Activated T-helper 1 cell treated with anti-CD3 and anti-CD28 coated beads, Interleukin-12 subunit alpha, Interleukin-12 subunit beta, Interleukin-2, Interleukin-4 antibody, amounts not matched to agents 30 ng/mL and 10 ng/mL and 1 ng/mL, durations not matched to agents 14 hours and 24 hours and 36 hours (primary cell): ENCODE data around the gene FAM171A1. TPM values are rescaled to one million over a fixed set of nuclear protein-coding genes. Genes with fewer than 3 reads are reported as not detected.
"Not testable (repeated sequence)": the region's sequence is repeated elsewhere in the genome, so short reads cannot be mapped to it uniquely, and the experiment has no call there.

Experiments
- DNase-seq: peaks from one replicate; pipeline ENCODE4 v3.0.0; 2021; ENCODE audit warnings: low spot score
- H3K27ac Mint-ChIP-seq: one replicate; pipeline ENCODE4 v1.8.0; 2021; ENCODE audit warnings: mild to moderate bottlenecking, mixed read lengths
- H3K27me3 Mint-ChIP-seq: one replicate; pipeline ENCODE4 v1.8.0; 2022; ENCODE audit warnings: mild to moderate bottlenecking, moderate library complexity, mixed read lengths; ENCODE audit not compliant: insufficient read depth
- H3K36me3 Mint-ChIP-seq: one replicate; pipeline ENCODE4 v1.8.0; 2021; ENCODE audit warnings: low read depth, mixed read lengths
- H3K4me1 Mint-ChIP-seq: one replicate; pipeline ENCODE4 v1.8.0; 2021; ENCODE audit warnings: low read depth, mixed read lengths
- H3K4me3 Mint-ChIP-seq: one replicate; pipeline ENCODE4 v1.8.0; 2021; ENCODE audit warnings: mild to moderate bottlenecking, moderate library complexity, mixed read lengths
- H3K9me3 Mint-ChIP-seq: one replicate; pipeline ENCODE4 v1.8.0; 2021; ENCODE audit warnings: mixed read lengths
- intact Hi-C: fragments of 100-400 bp; cut with micrococcal nuclease; formaldehyde crosslinking; loops from one replicate; pipeline ENCODE4 v1.15.1; 2024
- total RNA-seq: library from RNA; stranded (reverse); gene quantifications from 2 replicates; pipeline ENCODE4 v1.2.3, GENCODE V29; 2022

Gene FAM171A1
- total RNA-seq, 1 donor from 2014 or later, result 0.96 TPM

GRCh38 chr10:15276039-15276438, 95.0 kb downstream of the FAM171A1 start:
- H3K4me3 Mint-ChIP-seq, H3K36me3 Mint-ChIP-seq, intact Hi-C loops, H3K27me3 Mint-ChIP-seq, H3K27ac Mint-ChIP-seq, H3K4me1 Mint-ChIP-seq, DNase-seq, H3K9me3 Mint-ChIP-seq: not testable (repeated sequence)

GRCh38 chr10:15269838-15270237, 101.3 kb downstream of the FAM171A1 start:
- intact Hi-C loops, H3K9me3 Mint-ChIP-seq, H3K4me1 Mint-ChIP-seq, H3K27ac Mint-ChIP-seq, H3K4me3 Mint-ChIP-seq, DNase-seq, H3K27me3 Mint-ChIP-seq, H3K36me3 Mint-ChIP-seq: not testable (repeated sequence)

DNA sequence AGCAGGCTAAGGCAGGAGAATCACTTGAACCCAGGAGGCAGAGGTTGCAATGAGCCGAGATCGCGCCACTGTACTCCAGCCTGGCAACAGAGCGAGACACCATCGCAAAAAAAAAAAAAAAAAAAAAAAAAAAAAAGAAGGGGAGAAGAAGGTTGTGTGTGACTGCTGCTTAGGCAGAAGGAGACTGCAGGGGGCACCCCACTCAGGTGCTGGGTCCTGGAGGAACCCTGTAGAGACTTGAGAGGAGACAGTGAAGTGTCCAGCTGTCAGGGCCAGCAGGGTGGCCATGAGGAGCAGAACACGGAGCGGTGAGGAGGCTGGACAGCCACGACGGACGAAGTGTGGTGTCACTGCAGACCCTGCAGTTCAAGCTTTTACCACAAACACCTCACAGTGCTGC, 103.6 kb downstream of the FAM171A1 start:
- H3K4me3 Mint-ChIP-seq, result no peak overlapping the region
- no peaks in the 10 kb centered on the region for H3K9me3 Mint-ChIP-seq
- H3K27ac Mint-ChIP-seq, result no peak overlapping the region
- no peak for DNase-seq
- H3K36me3 Mint-ChIP-seq, result no peaks in the 10 kb centered on the region
- intact Hi-C loops, result no loop called here
- H3K27me3 Mint-ChIP-seq, result peaks cover 5% of the 10 kb centered on the region
- no peaks in the 10 kb centered on the region for H3K4me1 Mint-ChIP-seq

DNA sequence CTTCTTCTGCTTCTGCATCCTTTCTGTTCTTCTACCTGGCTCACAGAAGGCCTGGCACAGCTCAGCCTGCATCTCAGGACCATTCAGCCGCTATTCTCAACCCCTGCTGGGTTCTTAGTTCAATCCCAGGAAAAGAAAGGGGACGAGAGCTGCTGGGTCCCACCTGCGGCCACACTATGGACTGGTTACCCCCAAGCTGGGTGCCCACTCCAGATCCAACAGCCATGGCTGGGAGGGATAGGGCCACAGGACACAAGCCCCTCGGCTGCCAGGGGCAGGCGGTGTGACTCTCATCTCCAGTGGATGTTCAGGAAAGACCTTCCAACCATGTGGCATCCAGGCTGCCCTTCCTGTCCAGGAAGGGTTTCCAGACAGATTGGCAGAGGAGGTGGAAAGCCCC, 105.0 kb downstream of the FAM171A1 start:
- H3K27ac Mint-ChIP-seq, result no peak overlapping the region
- peaks cover 2% of the 10 kb centered on the region for H3K27me3 Mint-ChIP-seq
- intact Hi-C loops, result no loop called here
- no peaks in the 10 kb centered on the region for H3K4me1 Mint-ChIP-seq
- no peak for DNase-seq
- H3K4me3 Mint-ChIP-seq, result no peak overlapping the region
- no peaks in the 10 kb centered on the region for H3K9me3 Mint-ChIP-seq
- no peaks in the 10 kb centered on the region for H3K36me3 Mint-ChIP-seq

DNA sequence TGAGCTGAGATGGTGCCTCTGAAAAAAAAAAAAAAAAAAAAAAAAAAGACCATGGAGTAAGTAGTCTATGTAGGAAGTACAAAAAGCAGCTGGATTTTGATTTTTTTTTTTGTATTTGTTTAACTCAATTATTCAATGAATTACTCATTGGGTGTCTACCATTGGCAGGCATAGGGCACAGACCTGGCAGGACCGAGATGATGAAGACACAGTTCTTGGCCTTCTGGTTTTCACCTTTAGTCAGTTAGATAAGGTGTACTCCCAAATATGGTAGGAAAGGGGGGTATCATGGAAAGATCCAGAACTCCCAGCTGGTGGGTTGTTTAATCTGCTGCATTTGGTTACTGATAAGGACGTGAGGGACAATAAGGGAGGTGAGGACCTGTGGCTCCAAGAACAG, 105.5 kb downstream of the FAM171A1 start:
- Mint-ChIP-seq H3K27me3 (peaks cover 2% of the 10 kb centered on the region), H3K27ac (no peak overlapping the region), H3K4me1 (no peaks in the 10 kb centered on the region), H3K36me3 (no peaks in the 10 kb centered on the region), H3K9me3 (no peaks in the 10 kb centered on the region), H3K4me3 (no peak overlapping the region)
- no peak for DNase-seq
- intact Hi-C loops, result no loop called here

GRCh38 chr10:15265056-15265455, 106.0 kb downstream of the FAM171A1 start:
- intact Hi-C loops, result no loop called here
- no peak overlapping the region for H3K27ac Mint-ChIP-seq

GRCh38 chr10:15263657-15264323, 107.3 kb downstream of the FAM171A1 start:
- Mint-ChIP-seq H3K9me3 (no peaks in the 10 kb centered on the region), H3K27ac (no peak overlapping the region), H3K4me3 (no peak overlapping the region), H3K27me3 (peaks cover 2% of the 10 kb centered on the region), H3K36me3 (no peaks in the 10 kb centered on the region), H3K4me1 (no peaks in the 10 kb centered on the region)
- DNase-seq, result no peak
- intact Hi-C loops, result no loop called here

More at GRCh38 chr10:15265056-15265455, 106.0 kb downstream of the FAM171A1 start:
- Mint-ChIP-seq H3K36me3 (no peaks in the 10 kb centered on the region), H3K4me1 (no peaks in the 10 kb centered on the region), H3K27me3 (peaks cover 2% of the 10 kb centered on the region), H3K4me3 (no peak overlapping the region), H3K9me3 (no peaks in the 10 kb centered on the region)
- no peak for DNase-seq

DNA sequence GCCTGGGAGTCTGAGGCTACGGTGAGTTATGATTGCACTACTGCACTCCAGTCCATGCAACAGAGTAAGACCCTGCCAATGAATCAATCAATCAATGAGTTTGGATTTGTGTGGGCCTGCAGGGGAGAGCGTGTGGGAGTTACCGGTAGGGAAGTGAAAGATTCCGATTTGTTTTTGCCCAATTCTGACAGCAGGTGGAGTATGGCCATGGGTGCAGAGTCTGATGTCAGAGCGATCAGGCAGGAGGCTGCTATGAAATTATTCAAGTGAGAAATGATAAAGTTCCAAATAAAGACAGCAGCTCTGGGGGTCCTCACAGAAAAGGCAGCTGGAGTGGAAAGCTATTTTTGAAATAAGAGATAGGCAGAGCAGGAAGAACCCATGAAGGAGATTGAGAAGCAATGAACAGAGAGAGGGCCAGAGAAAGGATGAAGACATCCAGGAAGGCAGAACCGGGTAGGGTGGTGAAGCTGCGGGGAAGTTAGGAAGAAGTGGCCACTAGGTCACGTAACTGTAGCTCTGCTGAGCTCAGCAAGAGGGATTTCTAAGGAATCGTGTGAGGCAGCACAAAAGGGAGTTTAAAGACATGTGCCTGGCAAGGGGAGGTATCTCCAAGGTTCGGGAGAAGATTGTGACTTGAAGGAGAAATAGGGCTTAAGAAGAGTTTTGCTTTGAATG, 108.9 kb downstream of the FAM171A1 start:
- Mint-ChIP-seq H3K4me1 (no peaks in the 10 kb centered on the region), H3K27ac (no peak overlapping the region), H3K9me3 (no peaks in the 10 kb centered on the region), H3K4me3 (no peak overlapping the region), H3K27me3 (peaks cover 2% of the 10 kb centered on the region), H3K36me3 (no peaks in the 10 kb centered on the region)
- no peak for DNase-seq
- intact Hi-C loops, result no loop called here

- no peaks in the 10 kb centered on the region for H3K27me3 Mint-ChIP-seq
- H3K4me1 Mint-ChIP-seq, result peaks cover 11% of the 10 kb centered on the region
- no peak overlapping the region for H3K4me3 Mint-ChIP-seq
- intact Hi-C loops, result no loop called here
- no peak overlapping the region for H3K27ac Mint-ChIP-seq
- H3K36me3 Mint-ChIP-seq, result no peaks in the 10 kb centered on the region
- H3K9me3 Mint-ChIP-seq, result no peaks in the 10 kb centered on the region
- no peak for DNase-seq
These were observed 112.0 kb downstream of the FAM171A1 start for GRCh38 chr10:15259136-15259535.

DNA sequence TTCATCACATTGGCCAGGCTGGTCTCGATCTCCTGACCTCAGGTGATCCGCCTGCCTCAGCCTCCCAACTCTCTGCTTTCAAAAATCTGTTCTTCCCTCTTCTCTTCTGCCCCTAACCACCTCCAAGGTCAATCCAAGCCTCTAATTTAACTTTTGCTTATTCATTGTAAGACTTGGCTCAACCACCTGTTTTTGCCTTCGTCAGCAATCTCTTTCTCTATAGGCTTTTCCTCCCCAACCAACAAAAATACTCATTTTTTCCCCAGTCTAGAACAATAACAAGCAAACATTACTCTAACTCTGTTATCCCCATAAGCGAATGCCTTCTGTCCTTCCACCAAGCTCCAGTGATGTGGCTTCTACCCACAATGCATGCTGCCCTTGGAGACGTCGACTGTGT, 112.8 kb downstream of the FAM171A1 start:
- peaks cover 20% of the 10 kb centered on the region for H3K4me1 Mint-ChIP-seq
- no peaks in the 10 kb centered on the region for H3K9me3 Mint-ChIP-seq
- H3K4me3 Mint-ChIP-seq, result no peak overlapping the region
- no peaks in the 10 kb centered on the region for H3K36me3 Mint-ChIP-seq
- H3K27ac Mint-ChIP-seq, result no peak overlapping the region
- no peaks in the 10 kb centered on the region for H3K27me3 Mint-ChIP-seq
- intact Hi-C loops, result no loop called here
- no peak for DNase-seq

- H3K36me3 Mint-ChIP-seq, result no peaks in the 10 kb centered on the region
- H3K4me3 Mint-ChIP-seq, result no peak overlapping the region
- H3K27me3 Mint-ChIP-seq, result no peaks in the 10 kb centered on the region
- DNase-seq, result no peak
- H3K4me1 Mint-ChIP-seq, result peaks cover 22% of the 10 kb centered on the region
- intact Hi-C loops, result no loop called here
- no peaks in the 10 kb centered on the region for H3K9me3 Mint-ChIP-seq
- H3K27ac Mint-ChIP-seq, result no peak overlapping the region
These were observed 115.1 kb downstream of the FAM171A1 start for GRCh38 chr10:15255961-15256360.

GRCh38 chr10:15254808-15255648, 116.1 kb downstream of the FAM171A1 start:
- Mint-ChIP-seq H3K27ac (peak overlapping the region; percentile 25), H3K27me3 (no peaks in the 10 kb centered on the region)
- intact Hi-C loops, result no loop called here

More at GRCh38 chr10:15254808-15255648, 116.1 kb downstream of the FAM171A1 start:
- Mint-ChIP-seq H3K9me3 (no peaks in the 10 kb centered on the region), H3K4me1 (peaks cover 22% of the 10 kb centered on the region), H3K36me3 (no peaks in the 10 kb centered on the region), H3K4me3 (peak overlapping the region; percentile 78)
- DNase-seq, result peak; percentile 6
